ENCODE measurements around the gene RNU1-1. TPM values are rescaled to one million over a fixed set of nuclear protein-coding genes. Genes with fewer than 3 reads are reported as not detected.
A peak's percentile ranks its signal among the peaks of the same experiment; 100 is the strongest.
"Not testable (repeated sequence)": the region's sequence is repeated elsewhere in the genome, so short reads cannot be mapped to it uniquely, and the experiment has no call there.

Gene RNU1-1
- 1,000 to 10,000 TPM; 1,591 to 3,879 TPM for total RNA-seq

DNA sequence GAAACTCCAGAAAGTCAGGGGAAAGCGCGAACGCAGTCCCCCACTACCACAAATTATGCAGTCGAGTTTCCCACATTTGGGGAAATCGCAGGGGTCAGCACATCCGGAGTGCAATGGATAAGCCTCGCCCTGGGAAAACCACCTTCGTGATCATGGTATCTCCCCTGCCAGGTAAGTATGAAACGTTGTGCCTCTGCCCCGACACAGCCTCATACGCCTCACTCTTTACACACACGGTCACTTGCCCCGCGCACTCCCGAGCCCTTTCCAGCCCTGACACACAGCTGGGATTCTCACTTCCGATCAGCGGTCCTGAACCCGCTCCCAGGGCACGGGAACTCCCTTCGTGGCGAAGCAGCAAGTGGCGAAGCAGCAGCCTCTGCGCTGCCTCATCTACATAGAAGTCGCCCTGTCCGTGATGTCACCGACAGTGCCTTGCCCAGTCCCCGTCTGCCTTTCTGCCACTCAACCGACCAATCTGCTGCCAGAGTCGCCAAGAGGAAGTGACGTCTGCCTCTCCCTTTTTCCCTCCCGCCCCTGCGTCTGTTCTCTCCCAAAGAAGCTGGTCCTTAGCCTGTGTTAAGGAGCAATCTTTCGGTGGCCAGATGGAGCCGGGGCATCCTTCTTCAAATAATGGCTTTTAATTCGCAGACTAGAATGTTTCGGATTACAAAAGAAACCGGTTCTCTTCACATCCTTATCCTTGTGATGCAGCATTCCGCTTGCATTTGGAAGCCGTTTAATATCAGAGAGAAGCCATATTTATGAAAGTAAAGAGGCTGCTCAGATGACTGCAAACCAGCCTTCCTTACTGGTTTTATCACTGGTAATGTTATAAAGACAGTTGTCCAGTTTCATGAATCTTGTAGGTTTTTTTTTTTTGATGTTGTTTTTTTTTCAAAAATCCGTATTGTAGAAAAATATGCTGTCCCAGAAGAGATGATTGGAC, at the start of gene RNU1-1:
TSS of gene RNU1-1 (minus strand) at position 179 of the 949 bp plus-strand sequence.
- peak; percentile 81 for DNase-seq (ENCODE audit: low spot score)
- H3K27me3 Mint-ChIP-seq = peaks cover 15 to 24% of the 10 kb centered on the region in 2 donors
- not testable (repeated sequence) for H3K27ac Mint-ChIP-seq; H3K4me1 Mint-ChIP-seq (ENCODE audit: low read depth in 2 of 2); H3K4me3 Mint-ChIP-seq; H3K36me3 Mint-ChIP-seq; H3K9me3 Mint-ChIP-seq
- ATAC-seq = peak; percentile 66 to 71

DNA sequence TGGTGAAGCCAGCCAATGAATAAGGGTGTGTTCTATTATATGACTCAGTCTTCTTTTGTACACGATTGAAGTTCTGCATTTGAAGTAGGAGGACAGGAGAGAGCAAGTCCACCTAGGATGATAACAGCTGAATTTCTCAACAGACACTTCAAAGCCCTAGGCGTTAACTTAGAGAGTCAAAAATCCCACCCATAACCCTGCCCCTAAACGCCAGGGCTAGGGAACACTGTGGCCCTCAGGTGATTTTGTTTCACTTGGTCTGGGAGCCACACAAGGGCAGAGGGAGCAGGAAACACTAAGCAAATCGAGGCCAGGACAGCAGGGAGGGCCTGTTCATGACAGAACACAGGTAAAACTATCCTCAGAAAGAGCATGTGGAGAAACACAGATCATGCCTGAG, 47.0 kb upstream of the RNU1-1 start:
- H3K36me3 Mint-ChIP-seq; ATAC-seq; DNase-seq (ENCODE audit: low spot score); H3K27me3 Mint-ChIP-seq; H3K4me3 Mint-ChIP-seq; H3K4me1 Mint-ChIP-seq (ENCODE audit: low read depth in 2 of 2); H3K27ac Mint-ChIP-seq; H3K9me3 Mint-ChIP-seq: not testable (repeated sequence)

DNA sequence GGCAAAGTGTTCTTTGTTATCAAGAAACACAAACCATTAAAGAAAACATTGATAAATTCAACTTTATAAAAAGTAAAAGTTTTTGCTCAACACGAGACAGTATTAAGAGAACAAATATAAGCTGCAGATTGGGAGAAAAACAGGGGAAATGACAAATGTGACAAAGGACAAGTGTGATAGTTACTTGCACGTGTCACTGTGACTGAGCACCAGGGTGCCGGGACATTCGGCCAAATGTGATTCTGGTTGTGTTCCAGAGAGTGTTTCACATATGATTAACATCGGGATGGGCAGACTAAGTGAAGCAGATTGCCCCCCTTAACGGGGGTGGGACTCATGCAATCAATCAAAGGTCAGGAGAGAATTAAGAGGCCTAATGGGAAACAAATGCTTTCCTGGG, 46.4 kb upstream of the RNU1-1 start:
- DNase-seq (ENCODE audit: low spot score); H3K27me3 Mint-ChIP-seq; H3K27ac Mint-ChIP-seq; ATAC-seq; H3K9me3 Mint-ChIP-seq; H3K4me1 Mint-ChIP-seq (ENCODE audit: low read depth in 2 of 2); H3K36me3 Mint-ChIP-seq; H3K4me3 Mint-ChIP-seq: not testable (repeated sequence)

DNA sequence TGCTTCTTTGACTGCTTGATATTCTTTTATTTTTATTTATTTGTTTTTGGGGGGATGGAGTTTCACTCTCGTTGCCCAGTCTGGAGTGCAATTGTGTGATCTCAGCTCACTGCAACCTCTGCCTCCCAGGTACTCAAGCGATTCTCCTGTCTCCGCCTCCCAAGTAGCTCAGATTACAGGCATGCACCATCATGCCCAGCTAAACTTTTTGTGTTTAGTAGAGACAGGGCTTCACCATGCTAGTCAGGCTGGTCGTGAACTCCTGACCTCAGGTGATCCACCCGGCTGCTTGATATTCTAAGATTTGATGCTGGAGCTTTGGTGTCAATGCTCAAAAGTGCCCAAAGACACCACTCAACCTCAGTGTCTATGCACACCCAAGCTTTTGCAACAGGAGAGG, 45.6 kb upstream of the RNU1-1 start:
- H3K4me1 Mint-ChIP-seq (ENCODE audit: low read depth in 2 of 2) = not testable (repeated sequence)

DNA sequence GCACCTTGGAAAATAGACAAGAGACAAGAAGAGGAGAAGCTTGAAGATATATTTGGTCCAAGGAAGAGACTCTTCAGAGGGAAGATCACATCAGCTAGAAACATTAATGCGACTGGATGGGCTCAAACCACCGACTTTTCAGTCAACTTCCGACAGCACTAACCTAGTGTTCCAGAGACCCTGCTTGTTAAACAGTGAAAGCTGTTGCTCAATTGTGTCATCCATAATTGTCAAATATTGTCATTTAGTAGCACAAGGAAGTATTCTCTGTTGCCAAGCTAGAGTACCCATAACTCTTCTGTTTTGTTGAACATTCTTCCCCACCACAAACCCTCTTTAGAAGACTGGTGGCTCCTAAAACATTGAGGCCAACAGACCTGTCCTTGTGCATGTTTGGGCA, 42.9 kb upstream of the RNU1-1 start:
- H3K4me1 Mint-ChIP-seq (ENCODE audit: low read depth in 2 of 2); DNase-seq (ENCODE audit: low spot score); H3K27me3 Mint-ChIP-seq; H3K27ac Mint-ChIP-seq; H3K9me3 Mint-ChIP-seq; ATAC-seq; H3K4me3 Mint-ChIP-seq; H3K36me3 Mint-ChIP-seq: not testable (repeated sequence)

More for the DNA sequence above, 45.6 kb upstream of the RNU1-1 start:
- H3K4me3 Mint-ChIP-seq; DNase-seq (ENCODE audit: low spot score); H3K36me3 Mint-ChIP-seq; H3K9me3 Mint-ChIP-seq; H3K27me3 Mint-ChIP-seq; H3K27ac Mint-ChIP-seq; ATAC-seq: not testable (repeated sequence)

DNA sequence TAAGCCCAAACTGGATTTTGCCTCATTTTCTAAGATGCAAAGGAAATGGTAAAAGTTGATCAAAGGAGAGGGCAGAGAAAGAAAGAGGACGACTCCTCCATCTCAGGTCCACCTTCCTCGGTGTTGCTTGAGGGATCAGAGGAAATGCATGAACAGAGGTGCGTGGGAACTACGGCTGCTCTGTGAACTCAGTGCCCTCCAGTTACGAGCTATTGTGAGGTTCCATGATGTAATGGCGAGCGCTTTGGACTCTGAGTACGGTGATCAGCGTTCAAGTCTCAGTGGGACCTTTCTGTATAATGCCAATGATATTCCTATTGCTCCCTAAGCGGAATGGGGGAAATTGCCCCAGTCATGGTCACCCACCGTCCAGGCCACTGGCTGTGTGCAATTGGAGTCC, 39.2 kb upstream of the RNU1-1 start:
- DNase-seq (ENCODE audit: low spot score); H3K27me3 Mint-ChIP-seq; H3K4me3 Mint-ChIP-seq; H3K27ac Mint-ChIP-seq; H3K9me3 Mint-ChIP-seq; H3K4me1 Mint-ChIP-seq (ENCODE audit: low read depth in 2 of 2); H3K36me3 Mint-ChIP-seq: not testable (repeated sequence)
- peak in 1 of 2 donors; percentile 20 for ATAC-seq

DNA sequence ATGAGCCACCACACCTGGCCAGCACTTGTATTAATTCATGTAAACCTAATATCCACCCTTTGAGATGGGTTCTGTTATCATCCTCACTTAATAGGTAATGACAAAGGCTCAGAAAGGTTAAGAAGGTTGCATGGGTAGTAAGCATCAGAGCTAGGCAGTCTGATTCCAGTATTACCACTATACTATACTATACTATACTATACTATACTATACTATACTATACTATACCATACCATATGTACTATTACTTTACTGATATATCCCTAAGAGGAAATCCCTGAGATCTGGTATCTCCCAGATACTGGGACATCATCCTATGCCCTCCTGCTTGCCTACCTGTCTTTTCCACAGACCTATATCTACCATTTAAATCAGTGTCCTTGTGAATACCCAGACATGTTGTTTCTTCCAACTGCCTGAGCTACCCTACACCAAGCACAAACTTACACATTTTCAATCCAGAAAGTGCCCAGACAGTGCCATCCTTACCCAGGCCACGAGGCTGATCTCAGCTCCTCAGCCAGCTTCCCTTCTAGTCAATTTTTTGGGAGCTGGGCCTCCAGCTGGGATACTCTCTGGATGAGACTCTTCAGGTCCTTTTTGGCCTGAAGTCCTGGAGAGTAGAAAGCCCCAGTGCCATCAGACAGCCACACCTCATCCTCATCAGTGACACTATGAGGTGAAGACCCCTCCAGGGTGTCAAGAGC, 36.3 kb upstream of the RNU1-1 start:
- H3K27ac Mint-ChIP-seq; H3K9me3 Mint-ChIP-seq; DNase-seq (ENCODE audit: low spot score); H3K4me3 Mint-ChIP-seq; H3K4me1 Mint-ChIP-seq (ENCODE audit: low read depth in 2 of 2); H3K27me3 Mint-ChIP-seq; H3K36me3 Mint-ChIP-seq: not testable (repeated sequence)
- peak in 1 of 2 donors; percentile 37 for ATAC-seq

DNA sequence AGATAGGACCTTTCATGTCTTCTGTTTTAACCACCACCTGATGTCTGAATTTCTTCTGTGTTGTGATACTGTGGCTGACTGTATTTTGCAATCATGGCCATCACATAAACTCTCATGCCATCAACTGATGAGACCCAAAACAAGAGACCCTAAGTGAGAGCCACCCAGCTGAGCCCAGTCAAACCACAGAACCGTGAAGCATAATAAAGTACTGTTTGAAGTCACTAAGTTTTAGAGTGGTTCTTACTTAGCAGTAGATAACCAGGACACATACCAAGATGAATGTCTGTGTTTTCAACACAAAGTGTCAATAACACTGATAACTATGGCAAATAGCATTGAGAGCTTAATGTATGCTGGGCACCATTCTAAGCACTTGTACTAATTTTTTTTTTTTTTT, 35.5 kb upstream of the RNU1-1 start:
- H3K9me3 Mint-ChIP-seq; H3K36me3 Mint-ChIP-seq; H3K4me1 Mint-ChIP-seq (ENCODE audit: low read depth in 2 of 2); H3K27me3 Mint-ChIP-seq; H3K4me3 Mint-ChIP-seq; H3K27ac Mint-ChIP-seq; DNase-seq (ENCODE audit: low spot score); ATAC-seq: not testable (repeated sequence)

DNA sequence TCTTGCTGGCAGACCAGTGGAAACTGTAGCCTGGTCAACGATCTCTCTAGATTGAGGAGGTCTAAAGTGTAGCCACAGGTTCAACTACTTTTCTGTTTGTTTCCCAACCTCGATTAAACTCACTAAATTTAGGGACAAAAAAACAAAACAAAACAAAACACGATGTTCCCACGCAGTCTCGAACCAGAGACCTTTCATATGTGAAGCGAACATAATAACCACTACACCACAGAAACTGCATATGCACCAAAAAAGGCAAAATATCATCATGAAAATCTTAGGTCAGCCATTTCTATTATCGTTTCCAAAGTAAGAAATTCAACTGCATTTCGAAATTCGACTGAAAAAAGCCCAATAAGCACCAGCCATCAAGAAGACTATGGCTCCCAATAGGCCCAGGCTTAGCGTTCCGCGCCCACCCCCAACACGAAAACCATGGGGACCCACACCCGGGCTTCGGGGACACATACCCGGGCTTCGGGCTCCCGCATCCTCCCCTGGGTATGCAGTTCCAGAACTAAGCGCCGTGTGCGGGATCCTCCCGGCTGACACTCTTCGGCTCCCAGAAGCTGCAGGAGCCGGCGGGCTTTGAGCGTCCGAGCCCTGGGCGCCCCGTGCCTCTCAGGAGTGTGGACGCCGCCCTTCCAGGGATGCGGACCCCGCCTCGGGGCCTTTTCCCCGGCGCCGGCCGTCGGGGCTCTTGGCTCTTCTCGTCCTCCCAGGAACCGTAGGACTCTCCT, 33.6 kb upstream of the RNU1-1 start:
- not testable (repeated sequence) for H3K4me3 Mint-ChIP-seq; H3K27ac Mint-ChIP-seq; DNase-seq (ENCODE audit: low spot score); H3K4me1 Mint-ChIP-seq (ENCODE audit: low read depth in 2 of 2); H3K36me3 Mint-ChIP-seq; H3K9me3 Mint-ChIP-seq; ATAC-seq; H3K27me3 Mint-ChIP-seq

DNA sequence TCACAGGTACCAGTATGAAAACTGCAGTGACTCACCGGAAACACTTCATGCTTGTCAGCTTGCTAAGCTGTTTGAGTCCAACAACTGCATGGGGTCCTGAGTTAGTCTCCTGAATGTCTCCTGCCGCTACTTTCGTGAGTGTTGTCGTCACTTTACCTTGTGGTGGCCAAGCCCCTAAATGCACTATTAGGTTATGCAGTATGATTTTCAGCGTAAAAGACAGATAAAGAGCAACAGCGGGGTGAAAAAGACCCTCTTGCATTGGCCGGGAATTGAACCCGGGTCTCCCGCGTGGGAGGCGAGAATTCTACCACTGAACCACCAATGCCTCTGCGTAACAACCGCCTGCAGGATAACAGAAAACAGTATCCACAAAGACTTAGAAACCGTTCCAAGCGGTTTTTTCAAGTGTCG, 31.6 kb upstream of the RNU1-1 start:
- H3K4me1 Mint-ChIP-seq (ENCODE audit: low read depth in 2 of 2); H3K4me3 Mint-ChIP-seq; DNase-seq (ENCODE audit: low spot score); H3K36me3 Mint-ChIP-seq; H3K27me3 Mint-ChIP-seq; H3K9me3 Mint-ChIP-seq: not testable (repeated sequence)
- peak overlapping the region in 1 of 2 donors; percentile 58 for H3K27ac Mint-ChIP-seq
- ATAC-seq = peak; percentile 52 to 79

DNA sequence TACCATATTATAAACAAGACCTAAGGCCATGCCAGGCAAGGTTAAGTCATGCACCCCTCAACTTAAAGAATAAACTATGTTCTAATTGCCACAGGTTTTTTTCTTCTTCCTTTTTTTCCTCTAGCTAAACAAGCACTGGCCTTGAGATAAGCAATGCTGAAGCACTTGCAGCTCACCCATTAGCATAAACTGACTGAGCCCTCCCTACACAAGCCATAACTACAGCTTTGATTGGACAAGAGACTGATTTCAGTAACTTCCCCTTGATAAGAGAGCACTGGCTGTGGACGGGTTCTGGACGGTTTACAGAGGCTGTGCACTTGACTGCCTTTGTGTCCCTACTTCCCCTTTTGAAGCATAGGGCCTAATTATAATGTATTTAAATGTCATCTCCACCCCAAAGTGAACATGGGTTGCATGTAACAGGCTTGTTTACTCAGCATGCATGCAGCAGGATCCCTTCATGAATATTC, 26.4 kb upstream of the RNU1-1 start:
- H3K27me3 Mint-ChIP-seq = peaks cover 14 to 21% of the 10 kb centered on the region in 2 donors
- H3K4me3 Mint-ChIP-seq; H3K27ac Mint-ChIP-seq; DNase-seq (ENCODE audit: low spot score); H3K4me1 Mint-ChIP-seq (ENCODE audit: low read depth in 2 of 2); H3K36me3 Mint-ChIP-seq; ATAC-seq; H3K9me3 Mint-ChIP-seq: not testable (repeated sequence)

DNA sequence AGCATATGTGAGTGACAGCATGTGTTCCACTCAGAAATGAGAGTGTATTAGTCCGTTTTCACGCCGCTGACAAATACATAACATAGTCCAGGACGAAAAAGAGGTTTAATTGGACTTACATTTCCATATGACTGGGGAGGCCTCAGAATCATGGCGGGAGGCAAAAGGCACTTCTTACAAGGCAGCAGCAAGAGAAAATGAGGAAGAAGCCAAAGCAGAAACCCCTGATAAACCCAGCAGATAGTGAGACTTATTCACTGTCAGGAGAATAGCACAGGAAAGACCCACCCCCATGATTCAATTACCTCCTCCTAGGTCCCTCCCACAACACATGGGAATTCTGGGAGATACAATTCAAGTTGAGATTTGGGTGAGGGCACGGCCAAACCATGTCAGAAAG, 23.4 kb upstream of the RNU1-1 start:
- not testable (repeated sequence) for H3K27ac Mint-ChIP-seq; H3K36me3 Mint-ChIP-seq; ATAC-seq; DNase-seq (ENCODE audit: low spot score); H3K4me3 Mint-ChIP-seq; H3K9me3 Mint-ChIP-seq; H3K4me1 Mint-ChIP-seq (ENCODE audit: low read depth in 2 of 2)
- peaks cover 19 to 21% of the 10 kb centered on the region in 2 donors for H3K27me3 Mint-ChIP-seq

DNA sequence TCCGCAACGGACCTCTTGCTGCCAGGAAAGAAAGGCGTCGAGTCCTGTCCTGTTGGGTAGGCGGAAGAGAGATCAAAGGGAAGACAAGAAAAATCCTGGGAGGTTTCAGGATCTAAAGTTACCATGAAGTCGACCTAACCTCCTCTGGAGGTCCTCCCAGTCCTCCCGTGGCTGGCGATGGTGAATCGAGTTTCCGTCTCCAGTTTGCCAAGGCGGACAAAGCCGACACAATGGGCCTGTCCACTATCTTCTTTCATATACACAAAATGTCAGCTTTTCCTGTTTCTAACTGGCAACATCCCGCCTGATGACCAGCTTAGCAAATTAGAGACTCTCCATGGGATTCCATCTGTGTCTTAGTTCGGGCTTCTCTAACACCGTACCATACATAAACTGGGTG, 22.7 kb upstream of the RNU1-1 start:
- ATAC-seq; DNase-seq (ENCODE audit: low spot score); H3K9me3 Mint-ChIP-seq; H3K4me3 Mint-ChIP-seq; H3K27ac Mint-ChIP-seq; H3K4me1 Mint-ChIP-seq (ENCODE audit: low read depth in 2 of 2); H3K36me3 Mint-ChIP-seq: not testable (repeated sequence)
- H3K27me3 Mint-ChIP-seq = peaks cover 23 to 26% of the 10 kb centered on the region in 2 donors
